ENCODE results near the gene GSAP. TPM values are rescaled to one million over a fixed set of nuclear protein-coding genes. Genes with fewer than 3 reads are reported as not detected.

The GSAP gene
- total RNA-seq, 1 experiment from 2014 or later: 6.5 TPM

DNA sequence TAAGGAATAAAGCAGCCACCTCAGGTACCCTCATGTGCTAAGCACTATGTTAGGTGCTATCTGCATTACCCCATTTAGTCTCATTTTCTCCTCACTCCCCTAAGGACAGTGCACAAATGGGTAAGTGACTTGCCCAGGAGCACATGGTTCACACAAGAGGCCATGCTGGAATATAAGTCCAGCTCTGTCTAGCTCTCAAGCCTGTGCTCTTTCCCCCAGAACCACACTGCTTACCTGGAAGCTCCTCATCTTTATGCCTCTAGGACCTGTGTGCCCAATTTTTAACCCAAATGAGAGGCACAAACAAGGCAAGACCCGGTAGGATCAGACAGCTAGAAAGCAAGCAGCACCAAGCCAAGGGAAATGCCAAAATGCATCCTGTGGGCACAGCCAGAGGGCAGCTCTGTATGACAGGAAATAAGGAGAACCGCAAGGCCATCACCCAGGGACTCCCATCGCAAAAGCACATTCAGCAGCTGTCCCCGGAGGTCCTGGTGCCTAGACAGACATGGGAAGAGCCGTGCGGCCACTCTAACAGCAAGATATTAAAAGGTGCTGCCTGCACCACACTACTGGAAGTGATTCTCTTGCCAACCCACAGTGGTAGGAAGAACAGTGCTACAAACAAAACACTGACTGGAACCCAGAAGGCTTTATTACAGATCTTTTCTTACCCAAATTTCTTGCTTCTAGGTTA is 88.1 kb downstream of the GSAP start:
- DNase-seq: peak; percentile 23
- H3K27ac ChIP-seq (ENCODE audit: low read length): peak overlapping the region; percentile 40
- no peaks in the 10 kb centered on the region for H3K9me2 ChIP-seq (replicated peaks; ENCODE audit: low read length)
- H3K4me2 ChIP-seq (ENCODE audit: low read length): peak overlapping the region; percentile 69
- H3F3A ChIP-seq (ENCODE audit: low read length, unreplicated experiment): no peaks in the 10 kb centered on the region
- no peaks in the 10 kb centered on the region for H3K36me3 ChIP-seq (ENCODE audit: low read depth, low read length)
- intact Hi-C loops (cut with micrococcal nuclease): loop anchor here (1.0 kb wide), 1 partner anchor 19 kb away; no protein-coding TSS in a partner anchor
- H2AFZ ChIP-seq (ENCODE audit: low read length): peak overlapping the region; percentile 17; the same call in 1 of the 2 replicates
- peak overlapping the region; percentile 10; the same call in 1 of the 2 replicates for H3K9ac ChIP-seq (ENCODE audit: low read length)
- ChIA-PET POLR2A (ENCODE audit: unreplicated experiment) (interaction anchor here (0.6 to 0.9 kb wide), 2 partner anchors 206 to 259 kb away, joined by 3 to 8 read pairs; partner anchors contain the start of gene CCDC146), CTCF (no interaction called here)
- H3K4me1 ChIP-seq (ENCODE audit: insufficient read depth, low read length): peaks cover 59% of the 10 kb centered on the region
- TF ChIP-seq, protein P1, sequence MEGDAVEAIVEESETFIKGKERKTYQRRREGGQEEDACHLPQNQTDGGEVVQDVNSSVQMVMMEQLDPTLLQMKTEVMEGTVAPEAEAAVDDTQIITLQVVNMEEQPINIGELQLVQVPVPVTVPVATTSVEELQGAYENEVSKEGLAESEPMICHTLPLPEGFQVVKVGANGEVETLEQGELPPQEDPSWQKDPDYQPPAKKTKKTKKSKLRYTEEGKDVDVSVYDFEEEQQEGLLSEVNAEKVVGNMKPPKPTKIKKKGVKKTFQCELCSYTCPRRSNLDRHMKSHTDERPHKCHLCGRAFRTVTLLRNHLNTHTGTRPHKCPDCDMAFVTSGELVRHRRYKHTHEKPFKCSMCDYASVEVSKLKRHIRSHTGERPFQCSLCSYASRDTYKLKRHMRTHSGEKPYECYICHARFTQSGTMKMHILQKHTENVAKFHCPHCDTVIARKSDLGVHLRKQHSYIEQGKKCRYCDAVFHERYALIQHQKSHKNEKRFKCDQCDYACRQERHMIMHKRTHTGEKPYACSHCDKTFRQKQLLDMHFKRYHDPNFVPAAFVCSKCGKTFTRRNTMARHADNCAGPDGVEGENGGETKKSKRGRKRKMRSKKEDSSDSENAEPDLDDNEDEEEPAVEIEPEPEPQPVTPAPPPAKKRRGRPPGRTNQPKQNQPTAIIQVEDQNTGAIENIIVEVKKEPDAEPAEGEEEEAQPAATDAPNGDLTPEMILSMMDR (conservative IDR thresholded peaks at IDR 0.05; ENCODE audit: low read depth, low read length): no peak
- TF ChIP-seq EZH2 (IDR thresholded peaks at IDR 0.05; ENCODE audit: low read length, unreplicated experiment) (no peak), EZH2phosphoT487 (IDR thresholded peaks at IDR 0.05; ENCODE audit: borderline replicate concordance, low read length) (no peak)
- no peaks in the 10 kb centered on the region for H3K9me3 ChIP-seq (ENCODE audit: low read length)
- no peak overlapping the region for H3K4me3 ChIP-seq (ENCODE audit: low read length)
- no peak for ATAC-seq
- no peaks in the 10 kb centered on the region for H3K27me3 ChIP-seq (ENCODE audit: low read length)
- BruUV-seq (replicated peaks): no TSS peak
- H4K20me1 ChIP-seq (ENCODE audit: low read length): no peaks in the 10 kb centered on the region
- H3K79me2 ChIP-seq (ENCODE audit: low read length): no peaks in the 10 kb centered on the region

DNA sequence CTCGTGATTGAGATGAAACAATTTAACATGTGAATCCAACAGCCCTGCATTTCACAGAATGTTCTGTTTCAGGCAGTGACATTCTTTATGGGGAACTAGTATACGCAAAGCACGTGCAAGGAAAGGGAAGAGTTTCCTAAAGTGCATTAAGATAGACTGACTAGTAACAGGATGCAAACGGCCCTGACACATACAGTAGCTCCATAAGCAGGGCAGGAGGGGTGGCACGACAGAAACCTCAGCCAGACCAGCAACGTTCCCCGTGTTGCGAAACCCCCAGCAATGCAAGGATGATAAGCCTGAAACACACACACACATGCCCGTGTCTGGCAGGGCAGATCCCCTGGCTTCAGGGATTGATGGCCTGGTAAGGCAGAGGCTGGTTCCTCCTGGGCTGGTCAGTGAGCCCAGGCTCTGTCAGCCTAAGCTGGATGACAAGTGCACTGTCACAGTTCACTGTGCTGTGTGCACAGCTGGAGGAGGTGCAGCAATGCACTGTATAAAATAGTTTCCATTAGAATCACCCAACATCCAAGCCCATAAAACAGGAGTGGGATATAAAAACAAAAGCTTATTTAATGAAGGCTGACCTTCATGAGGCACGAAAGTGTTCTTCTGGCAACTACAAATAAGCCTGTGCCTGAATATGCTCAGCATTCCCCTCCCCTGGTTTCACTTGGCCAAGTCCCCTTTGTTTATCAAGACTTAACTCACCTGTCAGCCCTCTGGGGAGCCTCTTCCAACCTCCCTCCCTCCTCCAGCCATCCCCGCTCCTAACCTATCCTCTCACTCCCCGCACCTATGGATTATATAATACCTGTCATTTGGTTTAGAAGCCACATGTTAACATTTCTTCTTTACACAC is 88.8 kb downstream of the GSAP start:
- no peaks in the 10 kb centered on the region for H3K79me2 ChIP-seq (ENCODE audit: low read length)
- TF ChIP-seq, protein P1 (conservative IDR thresholded peaks at IDR 0.05; ENCODE audit: low read depth, low read length): no peak
- TF ChIP-seq EZH2phosphoT487 (IDR thresholded peaks at IDR 0.05; ENCODE audit: borderline replicate concordance, low read length) (no peak), EZH2 (IDR thresholded peaks at IDR 0.05; ENCODE audit: low read length, unreplicated experiment) (no peak)
- ChIA-PET POLR2A (ENCODE audit: unreplicated experiment) (interaction anchor here (0.9 kb wide), 1 partner anchor 205 kb away, joined by 3 read pairs; the partner anchor contains the start of gene CCDC146), CTCF (no interaction called here)
- intact Hi-C loops (cut with micrococcal nuclease): no loop called here
- no peaks in the 10 kb centered on the region for H4K20me1 ChIP-seq (ENCODE audit: low read length)
- no peaks in the 10 kb centered on the region for H3K36me3 ChIP-seq (ENCODE audit: low read depth, low read length)
- H3K27me3 ChIP-seq (ENCODE audit: low read length): no peaks in the 10 kb centered on the region
- H3K27ac ChIP-seq (ENCODE audit: low read length): peak overlapping the region; percentile 40
- no peaks in the 10 kb centered on the region for H3F3A ChIP-seq (ENCODE audit: low read length, unreplicated experiment)
- no peaks in the 10 kb centered on the region for H3K9me2 ChIP-seq (replicated peaks; ENCODE audit: low read length)
- ATAC-seq: peak; percentile 51
- H3K9ac ChIP-seq (ENCODE audit: low read length): no peak overlapping the region
- peaks cover 59% of the 10 kb centered on the region for H3K4me1 ChIP-seq (ENCODE audit: insufficient read depth, low read length)
- no peaks in the 10 kb centered on the region for H3K9me3 ChIP-seq (ENCODE audit: low read length)
- peak overlapping the region; percentile 69 for H3K4me2 ChIP-seq (ENCODE audit: low read length)
- H2AFZ ChIP-seq (ENCODE audit: low read length): 0 out of 2 replicates have a peak overlapping the region, but pooled peaks have one; percentile 8
- no peak overlapping the region for H3K4me3 ChIP-seq (ENCODE audit: low read length)
- BruUV-seq (replicated peaks): no TSS peak
- DNase-seq: peak; percentile 46
